Smooth muscle cell (in vitro differentiated cells): ENCODE data around the gene TCF25. TPM values are rescaled to one million over a fixed set of nuclear protein-coding genes. Genes with fewer than 3 reads are reported as not detected.

Source experiments
- DNase-seq: peaks from one replicate; lab custom pipeline; 2025; ENCODE audit not compliant: unreplicated experiment; lab: John Stamatoyannopoulos, UW
- H2AFZ ChIP-seq: fragments of 200-600 bp; sonication (generic); 2 replicates; pipeline ENCODE4 v1.6.0; 2016; ENCODE audit warnings: antibody characterized with exemption, low read depth, mild to moderate bottlenecking
- H3F3A ChIP-seq: fragments of 200-600 bp; sonication (generic); 2 replicates; pipeline ENCODE4 v1.6.0; 2017; ENCODE audit warnings: antibody characterized with exemption, low read depth
- H3K27ac ChIP-seq: fragments of 200-600 bp; sonication (generic); 2 replicates; pipeline ENCODE4 v1.5.1; 2016; ENCODE audit warnings: low read depth, mild to moderate bottlenecking
- H3K27me3 ChIP-seq: fragments of 200-600 bp; sonication (generic); 2 replicates; pipeline ENCODE4 v1.6.1; 2016; ENCODE audit warnings: low read depth, mild to moderate bottlenecking
- H3K36me3 ChIP-seq: fragments of 200-600 bp; sonication (generic); 2 replicates; pipeline ENCODE4 v1.5.1; 2016; ENCODE audit warnings: low read depth
- H3K4me1 ChIP-seq: fragments of 200-600 bp; sonication (generic); 2 replicates; pipeline ENCODE4 v1.5.1; 2016; ENCODE audit warnings: low read depth
- H3K4me2 ChIP-seq: fragments of 200-600 bp; sonication (generic); 2 replicates; pipeline ENCODE4 v1.6.0; 2016; ENCODE audit warnings: mild to moderate bottlenecking
- H3K4me3 ChIP-seq: fragments of 200-600 bp; sonication (generic); 2 replicates; pipeline ENCODE4 v1.5.1; 2016; ENCODE audit warnings: mild to moderate bottlenecking
- H3K79me2 ChIP-seq: fragments of 200-600 bp; sonication (generic); 2 replicates; pipeline ENCODE4 v1.6.0; 2016; ENCODE audit warnings: low read depth, mild to moderate bottlenecking
- H3K9ac ChIP-seq: fragments of 200-600 bp; sonication (generic); 2 replicates; pipeline ENCODE4 v1.6.0; 2016; ENCODE audit warnings: low read depth
- H3K9me3 ChIP-seq: fragments of 200-600 bp; sonication (generic); replicated peaks from 2 replicates; pipeline ENCODE4 v1.5.1; 2016; ENCODE audit warnings: low read depth
- H4K20me1 ChIP-seq: fragments of 200-600 bp; sonication (generic); 2 replicates; pipeline ENCODE4 v1.6.0; 2016; ENCODE audit warnings: low read depth
- WGBS: methylation state at CpG from one replicate; pipeline ENCODE4 v1.1.7; 2016; ENCODE audit warnings: low lambda C conversion rate; 5-methylcytosine and 5-hydroxymethylcytosine counted together
- polyA plus RNA-seq: library from polyadenylated mRNA; unstranded; fragments of >200 nt; fragmentation: Nextera tagmentation; extraction: Ambion mirVana; gene quantifications from 2 replicates; pipeline ENCODE4 v1.2.1, GENCODE V29; 2016
- total RNA-seq: library from RNA; depleted of rRNA; stranded (reverse); fragments of >200 nt; gene quantifications from 2 replicates; pipeline ENCODE4 v1.2.3, GENCODE V29; 2014
- TF ChIP-seq, protein P1 (sequence below): fragments of 200-600 bp; sonication (generic); IDR thresholded peaks from 2 replicates; pipeline ENCODE4 v1.5.1; 2017; ENCODE audit warnings: borderline replicate concordance, mild to moderate bottlenecking, antibody characterized with exemption; ENCODE audit not compliant: insufficient read depth, poor library complexity, severe bottlenecking

Gene TCF25
- total and polyA plus RNA-seq, 2 experiments from 2014 or later = 99.8 to 174 TPM

DNA sequence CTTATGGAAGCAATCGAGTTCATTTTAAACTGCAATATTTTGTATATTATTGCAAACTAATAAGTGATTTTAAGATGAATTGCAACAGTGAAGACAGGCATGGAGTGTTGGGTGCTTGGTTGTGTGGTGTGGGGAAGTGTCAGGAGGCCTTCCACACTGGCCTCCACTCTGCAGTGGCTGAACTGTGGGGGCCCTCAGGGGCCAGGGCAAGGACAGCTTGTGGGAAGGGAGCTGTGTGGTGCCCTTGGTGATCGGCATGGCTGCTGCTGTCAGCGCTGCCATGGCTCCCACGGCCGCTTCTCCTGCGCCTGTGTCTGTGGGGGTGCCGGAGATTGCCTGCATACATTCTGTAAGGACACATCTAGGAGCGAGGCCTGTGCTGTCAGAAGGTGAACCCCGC lies 19.2 kb downstream of the TCF25 start:
- no peak overlapping the region for H3K27ac ChIP-seq
- TF ChIP-seq, protein P1, sequence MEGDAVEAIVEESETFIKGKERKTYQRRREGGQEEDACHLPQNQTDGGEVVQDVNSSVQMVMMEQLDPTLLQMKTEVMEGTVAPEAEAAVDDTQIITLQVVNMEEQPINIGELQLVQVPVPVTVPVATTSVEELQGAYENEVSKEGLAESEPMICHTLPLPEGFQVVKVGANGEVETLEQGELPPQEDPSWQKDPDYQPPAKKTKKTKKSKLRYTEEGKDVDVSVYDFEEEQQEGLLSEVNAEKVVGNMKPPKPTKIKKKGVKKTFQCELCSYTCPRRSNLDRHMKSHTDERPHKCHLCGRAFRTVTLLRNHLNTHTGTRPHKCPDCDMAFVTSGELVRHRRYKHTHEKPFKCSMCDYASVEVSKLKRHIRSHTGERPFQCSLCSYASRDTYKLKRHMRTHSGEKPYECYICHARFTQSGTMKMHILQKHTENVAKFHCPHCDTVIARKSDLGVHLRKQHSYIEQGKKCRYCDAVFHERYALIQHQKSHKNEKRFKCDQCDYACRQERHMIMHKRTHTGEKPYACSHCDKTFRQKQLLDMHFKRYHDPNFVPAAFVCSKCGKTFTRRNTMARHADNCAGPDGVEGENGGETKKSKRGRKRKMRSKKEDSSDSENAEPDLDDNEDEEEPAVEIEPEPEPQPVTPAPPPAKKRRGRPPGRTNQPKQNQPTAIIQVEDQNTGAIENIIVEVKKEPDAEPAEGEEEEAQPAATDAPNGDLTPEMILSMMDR = no peak
- no peaks in the 10 kb centered on the region for H3K27me3 ChIP-seq
- H3K4me1 ChIP-seq = no peaks in the 10 kb centered on the region
- no peak overlapping the region for H3K4me2 ChIP-seq
- no peak overlapping the region for H2AFZ ChIP-seq
- no peaks in the 10 kb centered on the region for H3K36me3 ChIP-seq
- WGBS = 100% methylated on average over 9 of the region's 9 CpGs
- peaks cover 72% of the 10 kb centered on the region for H4K20me1 ChIP-seq
- peaks cover 5% of the 10 kb centered on the region for H3K79me2 ChIP-seq
- H3K4me3 ChIP-seq = no peak overlapping the region
- no peaks in the 10 kb centered on the region for H3K9me3 ChIP-seq
- no peak for DNase-seq
- no peak overlapping the region for H3K9ac ChIP-seq
- no peaks in the 10 kb centered on the region for H3F3A ChIP-seq

DNA sequence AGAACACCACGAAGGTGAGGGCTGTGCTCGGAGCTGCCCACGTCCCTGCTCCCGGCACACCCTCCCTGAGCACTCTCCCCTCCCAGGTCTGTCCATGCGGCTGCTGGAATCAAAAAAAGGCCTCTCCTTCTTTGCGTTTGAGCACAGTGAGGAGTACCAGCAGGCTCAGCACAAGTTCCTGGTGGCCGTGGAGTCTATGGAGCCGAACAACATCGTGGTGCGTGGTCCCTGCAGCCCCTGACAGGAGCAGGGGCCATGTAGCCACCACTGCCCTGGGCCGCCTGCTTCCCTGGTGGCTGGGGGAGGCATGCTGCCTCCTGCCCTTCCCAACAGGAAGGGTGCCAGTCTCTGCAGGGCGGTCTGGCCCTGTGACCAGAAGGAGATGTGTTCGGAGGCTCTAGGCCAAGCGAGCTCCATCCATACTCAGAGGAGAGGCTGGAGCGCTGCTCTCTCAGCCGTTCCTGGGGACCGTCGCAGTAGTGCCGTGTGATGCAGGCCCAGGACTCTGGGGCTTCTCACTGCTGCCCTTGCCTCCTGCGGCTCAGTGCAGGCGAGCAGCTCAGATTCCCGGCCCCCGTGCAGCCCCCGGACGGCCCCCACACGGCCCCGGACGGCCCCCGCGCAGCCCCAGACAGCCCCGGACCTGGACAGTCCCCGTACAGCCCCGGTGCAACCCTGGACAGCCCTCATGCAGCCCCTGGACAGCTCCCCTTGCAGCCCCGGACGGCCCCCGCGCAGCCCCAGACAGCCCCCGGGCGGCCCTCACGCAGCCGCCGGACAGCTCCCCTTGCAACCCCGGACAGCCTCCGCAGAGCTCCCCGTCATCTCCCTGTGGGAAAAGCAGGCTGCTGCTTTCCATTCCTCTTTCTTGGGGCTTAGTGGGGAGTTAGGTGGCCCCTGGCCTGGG lies 20.5 kb downstream of the TCF25 start:
- Histone ChIP-seq H3K27ac (no peak overlapping the region), H3K27me3 (no peaks in the 10 kb centered on the region), H3K36me3 (no peaks in the 10 kb centered on the region), H4K20me1 (peaks cover 64% of the 10 kb centered on the region), H3K9me3 (no peaks in the 10 kb centered on the region), H3K79me2 (peaks cover 5% of the 10 kb centered on the region), H3K9ac (no peak overlapping the region), H2AFZ (no peak overlapping the region), H3K4me2 (no peak overlapping the region), H3K4me3 (no peak overlapping the region), H3F3A (no peaks in the 10 kb centered on the region), H3K4me1 (no peaks in the 10 kb centered on the region)
- TF ChIP-seq, protein P1 = no peak
- WGBS = 97% methylated on average over 30 of the region's 45 CpGs
- DNase-seq = no peak

DNA sequence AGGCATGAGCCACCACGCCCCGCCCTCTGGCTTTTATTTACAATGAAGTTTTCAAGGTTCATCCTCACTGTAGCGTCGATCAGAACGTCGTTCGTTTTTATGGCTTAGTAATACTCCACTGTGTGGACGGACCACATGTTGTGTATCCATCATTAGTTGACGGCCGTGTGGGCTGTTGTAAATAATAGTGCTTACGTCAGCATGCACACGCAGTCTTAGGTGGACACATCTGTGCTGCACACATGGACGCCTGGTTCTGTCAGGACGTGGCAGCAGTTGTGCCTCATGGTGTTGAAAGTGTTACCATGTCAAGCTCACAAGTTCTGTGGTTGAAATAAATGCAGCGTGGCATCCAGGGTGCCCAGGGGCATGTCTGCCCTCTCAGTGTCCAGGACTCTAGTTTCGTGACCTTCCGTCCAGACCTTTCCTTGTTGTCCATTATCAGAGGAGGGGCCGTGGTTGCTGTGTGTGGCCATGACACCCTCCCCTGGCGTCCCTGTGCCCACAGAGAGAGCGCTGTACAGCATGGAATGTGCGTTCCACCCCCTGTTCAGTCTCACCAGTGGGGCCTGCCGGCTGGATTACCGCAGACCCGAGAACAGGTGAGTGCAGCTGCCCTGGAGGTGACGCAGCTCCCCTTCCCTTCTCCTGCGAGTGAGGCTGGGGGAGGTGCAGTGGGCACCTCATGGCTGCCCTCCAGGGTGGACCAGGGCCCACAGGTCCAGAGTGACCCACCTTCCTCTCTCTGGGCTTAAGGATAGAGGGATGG lies 22.3 kb downstream of the TCF25 start:
- Histone ChIP-seq H4K20me1 (peaks cover 57% of the 10 kb centered on the region), H3K4me3 (no peak overlapping the region), H3K4me1 (no peaks in the 10 kb centered on the region), H3F3A (no peaks in the 10 kb centered on the region), H3K9me3 (no peaks in the 10 kb centered on the region), H3K27ac (no peak overlapping the region), H3K27me3 (no peaks in the 10 kb centered on the region), H3K36me3 (no peaks in the 10 kb centered on the region), H2AFZ (no peak overlapping the region), H3K9ac (no peak overlapping the region), H3K79me2 (no peaks in the 10 kb centered on the region), H3K4me2 (no peak overlapping the region)
- WGBS = 97% methylated on average over 26 of the region's 26 CpGs
- no peak for DNase-seq
- TF ChIP-seq, protein P1 = no peak
